HepG2 (cell line): ENCODE results near the gene CPVL. TPM values are rescaled to one million over a fixed set of nuclear protein-coding genes. Genes with fewer than 3 reads are reported as not detected.

ENCODE experiments used
- ARID4A ChIP-seq: sonication (generic); formaldehyde crosslinking; IDR thresholded peaks from 2 replicates; pipeline ENCODE4 v1.5.0; 2020; ENCODE audit warnings: mild to moderate bottlenecking, missing genetic modification reagents, borderline replicate concordance
- HNRNPL ChIP-seq: fragments of 200-400 bp; formaldehyde crosslinking; IDR thresholded peaks from 2 replicates; pipeline ENCODE4 v1.6.1; 2017; ENCODE audit warnings: mild to moderate bottlenecking, low read depth, low read length
- HOXD1 ChIP-seq: sonication (generic); formaldehyde crosslinking; IDR thresholded peaks from 2 replicates; pipeline ENCODE4 v1.5.0; 2020; ENCODE audit warnings: missing genetic modification reagents
- LCORL ChIP-seq, 2 experiments: fragments of 450-650 bp in 1 of 2; sonication (generic) in 1 of 2; formaldehyde crosslinking in 1 of 2; IDR thresholded peaks; 2 replicates each; pipeline versions ENCODE4 v1.5.0 to v1.6.1; 2017 to 2020; ENCODE audit warnings: antibody characterized with exemption in 1 of 2, missing genetic modification reagents in 1 of 2
- MAZ ChIP-seq, 2 experiments: sonication (generic) in 1 of 2; formaldehyde crosslinking in 1 of 2; IDR thresholded peaks; 2 replicates each; pipeline versions ENCODE4 v1.5.0 to v1.6.1; 2012 to 2020; ENCODE audit warnings: low read depth in 2 of 2, mild to moderate bottlenecking in 2 of 2, borderline replicate concordance in 1 of 2, improper control_type of control experiment in 1 of 2, low read length in 1 of 2, missing genetic modification reagents in 1 of 2, moderate library complexity in 1 of 2
- MED13 ChIP-seq: sonication (generic); formaldehyde crosslinking; IDR thresholded peaks from 2 replicates; pipeline ENCODE4 v1.5.0; 2020; ENCODE audit warnings: missing genetic modification reagents
- POGZ ChIP-seq: sonication (generic); formaldehyde crosslinking; IDR thresholded peaks from 2 replicates; pipeline ENCODE4 v1.4.0; 2020; ENCODE audit warnings: mild to moderate bottlenecking, missing genetic modification reagents
- PRMT3 ChIP-seq: sonication (generic); formaldehyde crosslinking; IDR thresholded peaks from 2 replicates; pipeline ENCODE4 v1.8.1; 2022; ENCODE audit warnings: low read depth, mild to moderate bottlenecking, moderate library complexity, missing genetic modification reagents, borderline replicate concordance
- SIX1 ChIP-seq: sonication (generic); formaldehyde crosslinking; IDR thresholded peaks from 2 replicates; pipeline ENCODE4 v1.4.0; 2020; ENCODE audit warnings: missing genetic modification reagents, borderline replicate concordance
- TFE3 ChIP-seq: IDR thresholded peaks from 2 replicates; pipeline ENCODE4 v1.6.1; 2016
- ZBTB14 ChIP-seq: sonication (generic); formaldehyde crosslinking; IDR thresholded peaks from 2 replicates; pipeline ENCODE4 v1.4.0; 2020; ENCODE audit warnings: missing genetic modification reagents
- ZMYM2 ChIP-seq: sonication (generic); formaldehyde crosslinking; IDR thresholded peaks from 2 replicates; pipeline ENCODE4 v1.8.0; 2022; ENCODE audit warnings: mild to moderate bottlenecking, missing genetic modification reagents
- ZNF124 ChIP-seq: sonication (generic); formaldehyde crosslinking; IDR thresholded peaks from 2 replicates; pipeline ENCODE4 v1.4.0; 2020; ENCODE audit warnings: missing genetic modification reagents
- ZNF230 ChIP-seq: sonication (generic); formaldehyde crosslinking; IDR thresholded peaks from 2 replicates; pipeline ENCODE4 v1.4.0; 2020; ENCODE audit warnings: mild to moderate bottlenecking, missing genetic modification reagents
- ZNF350 ChIP-seq: sonication (generic); formaldehyde crosslinking; IDR thresholded peaks from 2 replicates; pipeline ENCODE4 v1.4.0; 2020; ENCODE audit warnings: mild to moderate bottlenecking, low read depth, missing genetic modification reagents, borderline replicate concordance
- ZNF432 ChIP-seq: sonication (generic); formaldehyde crosslinking; IDR thresholded peaks from 2 replicates; pipeline ENCODE4 v1.5.0; 2020; ENCODE audit warnings: missing genetic modification reagents, mild to moderate bottlenecking, borderline replicate concordance
- ZNF761 ChIP-seq: sonication (generic); formaldehyde crosslinking; conservative IDR thresholded peaks from 2 replicates; pipeline ENCODE4 v1.4.0; 2020; ENCODE audit warnings: mild to moderate bottlenecking, missing genetic modification reagents
- ZZZ3 ChIP-seq: sonication (generic); formaldehyde crosslinking; IDR thresholded peaks from 2 replicates; pipeline ENCODE4 v1.4.0; 2020; ENCODE audit warnings: missing genetic modification reagents, mild to moderate bottlenecking, borderline replicate concordance
- polyA plus RNA-seq, 8 experiments: library from polyadenylated mRNA; depleted of rRNA in 3 of 8; stranded (reverse) in 7 of 8; unstranded in 1 of 8; fragments of >200 nt; fragmentation: Illumina TruSeq in 4 of 8; extraction: Trizol in 4 of 8; gene quantifications; 2 replicates each; pipeline versions ENCODE4 v1.2.1 to v1.2.3, GENCODE V29; 2011 to 2016; ENCODE audit warnings: low read depth in 4 of 8, missing spikeins in 1 of 8, mixed read lengths in 1 of 8; ENCODE audit not compliant: insufficient read depth in 1 of 8
- total RNA-seq, 5 experiments: library from RNA; depleted of rRNA; stranded (reverse); fragments of >200 nt; fragmentation: Illumina TruSeq; extraction: Trizol; gene quantifications; 2 replicates each; pipeline ENCODE4 v1.2.3, GENCODE V29; 2016; ENCODE audit warnings: low read depth in 1 of 5

The CPVL gene
- total and polyA plus RNA-seq, 2 of the 13 experiments (the other 11 are each of a cell fraction or from before 2014, with no cell fraction given) = 59.2 to 294 TPM

GRCh38 chr7:29099896-29100847, 46.2 kb downstream of the CPVL start (continued):
- TF ChIP-seq ARID4A = peak; percentile 58; the same call in 1 of the 2 replicates
- no peak for TF ChIP-seq ZBTB14 (CRISPR knock-in tag)
- TF ChIP-seq TFE3 (CRISPR knock-in tag) = peak; percentile 96
- 0 out of 2 replicates have a peak, but pooled peaks have one; percentile 42 for TF ChIP-seq HOXD1 (CRISPR knock-in tag)
- TF ChIP-seq ZNF432 (CRISPR knock-in tag) = no peak
- peak; percentile 84; the same call in 1 of the 2 replicates for TF ChIP-seq ZNF124 (CRISPR knock-in tag)
- no peak for TF ChIP-seq ZNF761 (CRISPR knock-in tag)
- no peak for TF ChIP-seq HNRNPL
- no peak for TF ChIP-seq ZZZ3 (CRISPR knock-in tag)
- peak; percentile 74; the same call in 1 of the 2 replicates for TF ChIP-seq POGZ
- TF ChIP-seq PRMT3 (CRISPR knock-in tag) = no peak
- no peak for TF ChIP-seq ZNF230 (CRISPR knock-in tag)
- TF ChIP-seq ZMYM2 (CRISPR knock-in tag) = peak; percentile 95
- TF ChIP-seq LCORL (IDR thresholded peaks at IDR 0.05) = peak; percentile 82
- peak; percentile 98 for TF ChIP-seq LCORL (CRISPR knock-in tag; IDR thresholded peaks at IDR 0.05)
- TF ChIP-seq ZNF350 (CRISPR knock-in tag) = peak; percentile 47; the same call in 1 of the 2 replicates
- TF ChIP-seq MAZ (IDR thresholded peaks at IDR 0.05; ENCODE audit: borderline replicate concordance, low read depth, low read length) = no peak
- TF ChIP-seq MAZ (CRISPR knock-in tag; IDR thresholded peaks at IDR 0.05; ENCODE audit: low read depth) = peak; percentile 21; the same call in 1 of the 2 replicates
- peak; percentile 84; the same call in 1 of the 2 replicates for TF ChIP-seq SIX1 (CRISPR knock-in tag)
- peak; percentile 66; the same call in 1 of the 2 replicates for TF ChIP-seq MED13
